H1 (cell line): Measurements from ENCODE around the gene ANKRD7. TPM values are rescaled to one million over a fixed set of nuclear protein-coding genes. Genes with fewer than 3 reads are reported as not detected.

Source experiments
- CTCF ChIA-PET: fragments of 300-600 bp; sonication (Branson Sonifier 250); formaldehyde crosslinking; loops from one replicate; lab custom pipeline; 2021; ENCODE audit not compliant: partially characterized antibody; lab: Charles Lee
- POLR2A ChIA-PET: fragments of 300-600 bp; sonication (Branson Sonifier 250); formaldehyde crosslinking; loops from one replicate; lab custom pipeline; 2021; ENCODE audit warnings: inconsistent platforms; ENCODE audit not compliant: partially characterized antibody; lab: Charles Lee
- DNase-seq, 2 experiments: peaks; one replicate each; pipeline versions ENCODE4 v3.0.0 to v3.0.0-alpha.2; 2010 to 2022; ENCODE audit warnings: low spot score in 2 of 2, low read depth in 1 of 2, mixed read lengths in 1 of 2
- FAIRE-seq: peaks from 2 replicates; lab custom pipeline; 2011; peaks lifted over from hg19 to GRCh38; lab: Jason Lieb, UNC
- H2AFZ ChIP-seq: 2 replicates; pipeline ENCODE4 v1.8.1; 2012; ENCODE audit warnings: low read length, inconsistent platforms
- H2AK5ac ChIP-seq: 2 replicates; pipeline ENCODE4 v1.6.1; 2013; ENCODE audit warnings: low read depth, low read length
- H2BK120ac ChIP-seq: replicated peaks from 2 replicates; pipeline ENCODE3; 2013; ENCODE audit warnings: low read depth, low read length, inconsistent platforms
- H2BK12ac ChIP-seq: 2 replicates; pipeline ENCODE4 v1.6.1; 2013; ENCODE audit warnings: low read depth, low read length
- H2BK15ac ChIP-seq: 2 replicates; pipeline ENCODE4 v1.6.1; 2013; ENCODE audit warnings: low read length
- H2BK20ac ChIP-seq: 2 replicates; pipeline ENCODE4 v1.6.1; 2013; ENCODE audit warnings: low read length
- H2BK5ac ChIP-seq: 2 replicates; pipeline ENCODE4 v1.6.1; 2013; ENCODE audit warnings: low read depth, low read length
- H3K14ac ChIP-seq: 2 replicates; pipeline ENCODE4 v1.6.1; 2013; ENCODE audit warnings: inconsistent platforms; ENCODE audit not compliant: insufficient read length
- H3K18ac ChIP-seq: 2 replicates; pipeline ENCODE4 v1.6.1; 2013; ENCODE audit warnings: low read length; ENCODE audit errors: extremely low read depth
- H3K23ac ChIP-seq: 2 replicates; pipeline ENCODE4 v1.6.1; 2013; ENCODE audit warnings: inconsistent platforms; ENCODE audit not compliant: insufficient read length
- H3K23me2 ChIP-seq: 2 replicates; pipeline ENCODE4 v1.6.1; 2013; ENCODE audit warnings: low read depth, low read length
- H3K27ac ChIP-seq: 2 replicates; pipeline ENCODE4 v1.6.1; 2011; ENCODE audit warnings: low read depth, low read length, inconsistent platforms
- H3K27me3 ChIP-seq, 4 experiments: replicated peaks in 1 of 4; 1 replicate in 1 of 4; 2 replicates in 3 of 4; pipeline versions ENCODE4 v1.6.1 to v1.8.1; 2011 to 2013; ENCODE audit warnings: low read length in 3 of 4, mild to moderate bottlenecking in 3 of 4, inconsistent platforms in 2 of 4, mixed read lengths in 2 of 4, moderate library complexity in 1 of 4; ENCODE audit not compliant: control insufficient read depth in 3 of 4, insufficient read depth in 3 of 4; ENCODE audit errors: extremely low read depth in 1 of 4
- H3K36me3 ChIP-seq, 4 experiments: 2 replicates each; pipeline versions ENCODE4 v1.6.1 to v1.8.1; 2011 to 2013; ENCODE audit warnings: mild to moderate bottlenecking in 4 of 4, low read length in 3 of 4, moderate library complexity in 2 of 4, control low read depth in 1 of 4, inconsistent platforms in 1 of 4; ENCODE audit not compliant: insufficient read depth in 4 of 4, control insufficient read depth in 2 of 4
- H3K4ac ChIP-seq: replicated peaks from 2 replicates; pipeline ENCODE3; 2013; ENCODE audit warnings: low read length, low read depth, mixed read lengths, inconsistent platforms; ENCODE audit not compliant: insufficient read length
- H3K4me1 ChIP-seq, 4 experiments: replicated peaks in 1 of 4; 1 replicate in 1 of 4; 2 replicates in 3 of 4; pipeline versions ENCODE4 v1.6.1 to v1.8.1; 2011 to 2013; ENCODE audit warnings: low read length in 3 of 4, inconsistent platforms in 2 of 4, mixed read lengths in 1 of 4; ENCODE audit not compliant: insufficient read depth in 4 of 4, control insufficient read depth in 3 of 4
- H3K4me2 ChIP-seq, 2 experiments: 2 replicates each; pipeline versions ENCODE4 v1.6.1 to v1.8.1; 2011 to 2013; ENCODE audit warnings: low read depth in 2 of 2, low read length in 2 of 2, control low read depth in 1 of 2, inconsistent platforms in 1 of 2, mild to moderate bottlenecking in 1 of 2; ENCODE audit not compliant: insufficient read depth in 1 of 2
- H3K4me3 ChIP-seq, 4 experiments: fragments of 200-600, 300-600 bp in 1 of 4; sonication (generic), shearing (Covaris generic), sonication (Bioruptor Twin) in 1 of 4; 2 replicates each; pipeline versions ENCODE4 v1.5.1 to v1.8.1; 2011 to 2016; ENCODE audit warnings: low read length in 4 of 4, low read depth in 3 of 4, control low read depth in 2 of 4, inconsistent platforms in 2 of 4, mild to moderate bottlenecking in 2 of 4, mixed read lengths in 1 of 4, moderate library complexity in 1 of 4; ENCODE audit not compliant: insufficient read depth in 2 of 4; ENCODE audit errors: extremely low read depth in 1 of 4
- H3K56ac ChIP-seq: replicated peaks from 2 replicates; pipeline ENCODE3; 2013; ENCODE audit warnings: low read depth, mild to moderate bottlenecking, mixed read lengths, low read length, inconsistent platforms; ENCODE audit not compliant: insufficient read length
- H3K79me1 ChIP-seq: 2 replicates; pipeline ENCODE4 v1.6.1; 2013; ENCODE audit warnings: low read depth, low read length, control low read depth
- H3K79me2 ChIP-seq, 2 experiments: 2 replicates each; pipeline versions ENCODE4 v1.6.1 to v1.8.1; 2012 to 2013; ENCODE audit warnings: low read length in 2 of 2, mild to moderate bottlenecking in 2 of 2, inconsistent platforms in 1 of 2; ENCODE audit not compliant: insufficient read depth in 2 of 2, control insufficient read depth in 1 of 2
- H3K9ac ChIP-seq, 4 experiments: replicated peaks in 1 of 4; 1 replicate in 1 of 4; 2 replicates in 3 of 4; pipeline versions ENCODE4 v1.6.1 to v1.8.1; 2011 to 2013; ENCODE audit warnings: low read depth in 3 of 4, low read length in 3 of 4, control low read depth in 2 of 4, mild to moderate bottlenecking in 2 of 4, moderate library complexity in 2 of 4, inconsistent platforms in 1 of 4; ENCODE audit errors: extremely low read depth in 1 of 4
- H3K9me3 ChIP-seq, 2 experiments: 2 replicates each; pipeline versions ENCODE4 v1.6.1 to v1.8.1; 2012 to 2013; ENCODE audit warnings: mild to moderate bottlenecking in 2 of 2, moderate library complexity in 2 of 2, control low read depth in 1 of 2, inconsistent platforms in 1 of 2, low read depth in 1 of 2, low read length in 1 of 2, mixed read lengths in 1 of 2; ENCODE audit not compliant: insufficient read depth in 2 of 2
- H4K20me1 ChIP-seq, 2 experiments: replicated peaks in 1 of 2; 2 replicates each; pipeline versions ENCODE3 to v1.8.1; 2011 to 2013; ENCODE audit warnings: inconsistent platforms in 2 of 2, low read length in 2 of 2, mild to moderate bottlenecking in 1 of 2; ENCODE audit not compliant: insufficient read depth in 2 of 2, control insufficient read depth in 1 of 2
- H4K5ac ChIP-seq: 2 replicates; pipeline ENCODE4 v1.6.1; 2013; ENCODE audit warnings: low read length, low read depth, mixed read lengths, inconsistent platforms; ENCODE audit not compliant: insufficient read length
- H4K8ac ChIP-seq: 2 replicates; pipeline ENCODE4 v1.8.0; 2013; ENCODE audit warnings: mild to moderate bottlenecking, moderate library complexity, low read length, inconsistent platforms; ENCODE audit not compliant: insufficient read depth; ENCODE audit errors: extremely low read depth
- H4K91ac ChIP-seq: replicated peaks from 2 replicates; pipeline ENCODE3; 2013; ENCODE audit warnings: low read length, mixed read lengths, inconsistent platforms; ENCODE audit not compliant: insufficient read length
- CBX8 ChIP-seq: fragments of 300-800, 300-1000 bp; sonication (generic); IDR thresholded peaks from 2 replicates; pipeline ENCODE4 v1.7.1; 2016; ENCODE audit warnings: low read depth, low read length, borderline replicate concordance
- EZH2 ChIP-seq: fragments of 200-600 bp; sonication (generic); IDR thresholded peaks from 2 replicates; pipeline ENCODE4 v1.7.1; 2012; ENCODE audit warnings: low read depth, mild to moderate bottlenecking, moderate library complexity, low read length, inconsistent platforms; ENCODE audit not compliant: severe bottlenecking
- HDAC6 ChIP-seq: IDR thresholded peaks from one replicate; pipeline ENCODE4 v1.7.1; 2012; ENCODE audit warnings: low read depth, mild to moderate bottlenecking, inconsistent platforms, low read length, moderate library complexity
- JUND ChIP-seq: IDR thresholded peaks from 2 replicates; pipeline ENCODE4 v1.6.1; 2011; ENCODE audit warnings: mild to moderate bottlenecking, improper control_type of control experiment, low read length
- KDM4A ChIP-seq: IDR thresholded peaks from one replicate; pipeline ENCODE4 v1.7.1; 2012; ENCODE audit warnings: low read depth, mild to moderate bottlenecking, moderate library complexity, low read length, inconsistent platforms; ENCODE audit not compliant: severe bottlenecking
- NRF1 ChIP-seq: IDR thresholded peaks from 2 replicates; pipeline ENCODE4 v1.6.1; 2011; ENCODE audit warnings: mild to moderate bottlenecking, low read depth, low read length, improper control_type of control experiment
- RAD21 ChIP-seq, 2 experiments: IDR thresholded peaks in 1 of 2; conservative IDR thresholded peaks in 1 of 2; 2 replicates each; pipeline ENCODE4 v1.6.1; 2011; ENCODE audit warnings: low read depth in 2 of 2, low read length in 2 of 2, improper control_type of control experiment in 1 of 2, inconsistent platforms in 1 of 2, mild to moderate bottlenecking in 1 of 2, moderate library complexity in 1 of 2
- SIRT6 ChIP-seq: IDR thresholded peaks from one replicate; pipeline ENCODE4 v1.7.1; 2012; ENCODE audit warnings: low read length, inconsistent platforms
- SP1 ChIP-seq: IDR thresholded peaks from 2 replicates; pipeline ENCODE4 v1.6.1; 2011; ENCODE audit warnings: low read depth, low read length
- SP4 ChIP-seq: IDR thresholded peaks from 2 replicates; pipeline ENCODE4 v1.6.1; 2012; ENCODE audit warnings: low read length, inconsistent platforms
- SUZ12 ChIP-seq: fragments of 200-600 bp; sonication (generic); IDR thresholded peaks from 2 replicates; pipeline ENCODE4 v1.6.1; 2012; ENCODE audit warnings: mild to moderate bottlenecking, inconsistent platforms, low read length, moderate library complexity, mixed read lengths
- TBP ChIP-seq: IDR thresholded peaks from 2 replicates; pipeline ENCODE4 v1.6.1; 2011; ENCODE audit warnings: low read depth, low read length, improper control_type of control experiment
- WGBS, 2 experiments: shearing (Covaris generic) in 1 of 2; methylation state at CpG; one replicate each; pipeline versions ENCODE4 v1.1.6 to v1.1.7; 2013 to 2015; ENCODE audit warnings: low lambda C conversion rate in 2 of 2, mixed read lengths in 2 of 2, inconsistent platforms in 1 of 2, low coverage in 1 of 2, missing lambda C conversion rate in 1 of 2; ENCODE audit not compliant: insufficient replicate concordance in 2 of 2, insufficient coverage in 1 of 2, insufficient read length in 1 of 2; ENCODE audit errors: extremely low coverage in 1 of 2, missing lambda C conversion rate in 1 of 2; 5-methylcytosine and 5-hydroxymethylcytosine counted together
- polyA plus RNA-seq, 7 experiments: library from polyadenylated mRNA; depleted of rRNA in 3 of 7; stranded (reverse) in 5 of 7; unstranded in 2 of 7; fragments of >200 nt in 5 of 7; fragments of 200-250 nt in 2 of 7; gene quantifications; 1 replicate in 5 of 7; 2 replicates in 1 of 7; 4 replicates in 1 of 7; pipeline versions ENCODE4 v1.2.1 to v1.2.3, GENCODE V29; 2011 to 2013; ENCODE audit warnings: missing spikeins in 2 of 7, mixed read lengths in 2 of 7
- total RNA-seq: library from RNA; stranded (reverse); fragmentation: NEBNext Ultra II Directional; extraction: Animal tissue kit (Norgen Biotek cat#: 25700); gene quantifications from 2 replicates; pipeline ENCODE4 v1.2.1, GENCODE V29; 2021
- TF ChIP-seq, protein P1 (sequence below): IDR thresholded peaks from 2 replicates; pipeline ENCODE4 v1.6.1; 2012; ENCODE audit warnings: low read length, inconsistent platforms

The ANKRD7 gene
- total and polyA plus RNA-seq, 2 of the 8 experiments (the other 6 are each of a cell fraction or from before 2014, with no cell fraction given) = not detected

DNA sequence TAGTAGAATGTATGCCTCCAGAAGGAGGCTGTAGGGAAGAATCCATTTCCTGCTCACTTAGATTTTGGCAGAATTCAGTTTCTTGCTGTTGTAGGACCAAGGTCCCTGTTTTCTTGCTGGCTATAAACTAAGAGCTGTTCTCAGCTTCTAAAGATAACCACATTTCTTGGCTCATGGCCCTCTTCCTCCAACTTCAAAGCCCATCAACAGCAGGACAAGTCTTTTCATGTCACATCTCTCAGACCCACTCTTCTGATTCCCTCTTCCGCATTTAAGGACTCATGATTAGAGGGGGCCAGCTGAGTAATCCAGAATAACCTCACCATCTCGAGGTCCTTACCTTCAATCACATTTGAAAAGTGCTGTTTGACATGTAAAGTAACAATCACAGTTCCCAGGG is 48.8 kb upstream of the ANKRD7 start:
- Histone ChIP-seq H4K20me1 (peaks cover 0 to 1% of the 10 kb centered on the region in 2 experiments), H3K27ac (no peak overlapping the region), H4K5ac (no peak overlapping the region), H2AFZ (no peak overlapping the region), H3K79me1 (no peaks in the 10 kb centered on the region), H3K4me2 (no peak overlapping the region), H2BK12ac (no peak overlapping the region), H2BK20ac (no peak overlapping the region), H2BK120ac (no peak overlapping the region), H3K23ac (no peak overlapping the region), H3K4me1 (no peaks in the 10 kb centered on the region), H3K23me2 (no peaks in the 10 kb centered on the region), H3K18ac (no peak overlapping the region), H4K91ac (no peak overlapping the region), H3K9me3 (no peaks in the 10 kb centered on the region), H3K27me3 (no peaks in the 10 kb centered on the region), H2BK15ac (no peak overlapping the region), H3K79me2 (no peaks in the 10 kb centered on the region), H3K56ac (no peak overlapping the region), H3K4me3 (no peak overlapping the region), H3K9ac (no peak overlapping the region), H2AK5ac (no peak overlapping the region), H3K4ac (no peak overlapping the region), H3K14ac (no peak overlapping the region), H3K36me3 (no peaks in the 10 kb centered on the region), H2BK5ac (no peak overlapping the region), H4K8ac (no peak overlapping the region)
- FAIRE-seq (no peak), DNase-seq (no peak)
- ChIA-PET CTCF (no interaction called here), POLR2A (no interaction called here)
- 75% methylated on average over 2 of the region's 2 CpGs; no CpG with 5 or more reads in 1 of the 2 experiments for WGBS, 2 experiments
- TF ChIP-seq NRF1 = no peak
- TF ChIP-seq SP1 = no peak
- TF ChIP-seq SP4 = no peak
- TF ChIP-seq SIRT6 = no peak
- TF ChIP-seq EZH2 = no peak
- TF ChIP-seq JUND = no peak
- no peak for TF ChIP-seq SUZ12
- no peak for TF ChIP-seq KDM4A
- TF ChIP-seq HDAC6 = no peak
- TF ChIP-seq RAD21 (IDR thresholded peaks at IDR 0.05 in 1 of 2, conservative IDR thresholded peaks at IDR 0.05 in 1 of 2; ENCODE audit: low read depth in 2 of 2, low read length in 2 of 2) = no peak
- no peak for TF ChIP-seq TBP
- no peak for TF ChIP-seq CBX8
- TF ChIP-seq, protein P1, sequence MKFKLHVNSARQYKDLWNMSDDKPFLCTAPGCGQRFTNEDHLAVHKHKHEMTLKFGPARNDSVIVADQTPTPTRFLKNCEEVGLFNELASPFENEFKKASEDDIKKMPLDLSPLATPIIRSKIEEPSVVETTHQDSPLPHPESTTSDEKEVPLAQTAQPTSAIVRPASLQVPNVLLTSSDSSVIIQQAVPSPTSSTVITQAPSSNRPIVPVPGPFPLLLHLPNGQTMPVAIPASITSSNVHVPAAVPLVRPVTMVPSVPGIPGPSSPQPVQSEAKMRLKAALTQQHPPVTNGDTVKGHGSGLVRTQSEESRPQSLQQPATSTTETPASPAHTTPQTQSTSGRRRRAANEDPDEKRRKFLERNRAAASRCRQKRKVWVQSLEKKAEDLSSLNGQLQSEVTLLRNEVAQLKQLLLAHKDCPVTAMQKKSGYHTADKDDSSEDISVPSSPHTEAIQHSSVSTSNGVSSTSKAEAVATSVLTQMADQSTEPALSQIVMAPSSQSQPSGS = no peak
